ENCODE data around the gene DSP. TPM values are rescaled to one million over a fixed set of nuclear protein-coding genes. Genes with fewer than 3 reads are reported as not detected.

Gene DSP
- total and polyA plus RNA-seq, 4 donors, result 25.0 to 74.7 (median 34.1) TPM

- Histone ChIP-seq H3K27ac (ENCODE audit: low read depth in 1 of 2, low read length in 2 of 2) (no peak overlapping the region), H3K4me1 (ENCODE audit: control insufficient read depth in 4 of 4, insufficient read depth in 4 of 4, low read length in 3 of 4) (no peaks in the 10 kb centered on the region), H3K36me3 (ENCODE audit: control insufficient read depth in 4 of 4, insufficient read depth in 3 of 4, low read depth in 1 of 4, low read length in 3 of 4) (no peaks in the 10 kb centered on the region), H3K9ac (ENCODE audit: low read depth in 1 of 2, low read length in 2 of 2) (no peak overlapping the region), H3K4me3 (ENCODE audit: low read depth in 1 of 3, low read length in 3 of 3) (no peak overlapping the region), H3K9me3 (ENCODE audit: control insufficient read depth in 4 of 4, low read length in 3 of 4) (no peaks in the 10 kb centered on the region), H3K27me3 (ENCODE audit: control insufficient read depth in 4 of 4, insufficient read depth in 4 of 4, low read length in 3 of 4) (no peaks in the 10 kb centered on the region)
- DNase-seq (ENCODE audit: low spot score), result no peak
- 96% methylated on average over 5 of the region's 5 CpGs for WGBS
- TF ChIP-seq HNF4G (IDR thresholded peaks at IDR 0.05) (no peak), REST (IDR thresholded peaks at IDR 0.05) (no peak), FOXA2 (IDR thresholded peaks at IDR 0.05) (no peak), RAD21 (IDR thresholded peaks at IDR 0.05) (no peak), ZBTB33 (IDR thresholded peaks at IDR 0.05) (no peak), SP1 (IDR thresholded peaks at IDR 0.05) (no peak), NR2F2 (IDR thresholded peaks at IDR 0.05) (no peak), RXRA (IDR thresholded peaks at IDR 0.05) (no peak), FOXA1 (IDR thresholded peaks at IDR 0.05) (no peak), EGR1 (IDR thresholded peaks at IDR 0.05; ENCODE audit: low read depth in 2 of 2) (no peak), TAF1 (conservative IDR thresholded peaks at IDR 0.05) (no peak)
- TF ChIP-seq, protein P1, sequence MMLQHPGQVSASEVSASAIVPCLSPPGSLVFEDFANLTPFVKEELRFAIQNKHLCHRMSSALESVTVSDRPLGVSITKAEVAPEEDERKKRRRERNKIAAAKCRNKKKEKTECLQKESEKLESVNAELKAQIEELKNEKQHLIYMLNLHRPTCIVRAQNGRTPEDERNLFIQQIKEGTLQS (IDR thresholded peaks at IDR 0.05), result no peak
Observed at GRCh38 chr6:7621761-7622160, 80.3 kb downstream of the DSP start.

GRCh38 chr6:7624796-7625710 lies 83.6 kb downstream of the DSP start:
- Histone ChIP-seq H3K4me3 (ENCODE audit: low read depth in 1 of 3, low read length in 3 of 3) (no peak overlapping the region), H3K4me1 (ENCODE audit: control insufficient read depth in 4 of 4, insufficient read depth in 4 of 4, low read length in 3 of 4) (no peaks in the 10 kb centered on the region), H3K9ac (ENCODE audit: low read depth in 1 of 2, low read length in 2 of 2) (no peak overlapping the region), H3K27me3 (ENCODE audit: control insufficient read depth in 4 of 4, insufficient read depth in 4 of 4, low read length in 3 of 4) (no peaks in the 10 kb centered on the region), H3K27ac (ENCODE audit: low read depth in 1 of 2, low read length in 2 of 2) (no peak overlapping the region), H3K9me3 (ENCODE audit: control insufficient read depth in 4 of 4, low read length in 3 of 4) (no peaks in the 10 kb centered on the region), H3K36me3 (ENCODE audit: control insufficient read depth in 4 of 4, insufficient read depth in 3 of 4, low read depth in 1 of 4, low read length in 3 of 4) (no peaks in the 10 kb centered on the region)
- WGBS, result 78% methylated on average over 4 of the region's 4 CpGs
- no peak for DNase-seq (ENCODE audit: low spot score)
- TF ChIP-seq JUND (IDR thresholded peaks at IDR 0.05), result no peak

Data from liver (tissue), 9 donors.